Uterus (tissue), 2 donors: Measurements from ENCODE around the gene TAGLN3.

Source experiments
- CTCF ChIP-seq, 4 experiments: fragments of 200-600 bp in 2 of 4; fragments of 450-650 bp in 2 of 4; sonication (generic) in 2 of 4; IDR thresholded peaks; one replicate each; pipeline ENCODE4 v1.5.1; 2016 to 2019; ENCODE audit warnings: antibody characterized with exemption in 4 of 4, mild to moderate bottlenecking in 2 of 4, moderate library complexity in 1 of 4
- POLR2A ChIP-seq, 2 donors: fragments of 450-650 bp; IDR thresholded peaks; one replicate each; pipeline ENCODE4 v1.6.1; 2016; ENCODE audit warnings: antibody characterized with exemption in 2 of 2, mild to moderate bottlenecking in 1 of 2, moderate library complexity in 1 of 2

GRCh38 chr3:111968319-111969054 lies 30.2 kb upstream of the TAGLN3 start:
- TF ChIP-seq CTCF (IDR thresholded peaks at IDR 0.05): no peak
- no peak for TF ChIP-seq POLR2A (IDR thresholded peaks at IDR 0.05)
